Neural crest cell (in vitro differentiated cells): ENCODE results near the gene FSHR. TPM values are rescaled to one million over a fixed set of nuclear protein-coding genes. Genes with fewer than 3 reads are reported as not detected.

ENCODE experiments used
- DNase-seq: peaks from one replicate; pipeline ENCODE4 v3.0.0; 2021; ENCODE audit warnings: low read depth, mixed read lengths, low spot score
- H3K27ac Mint-ChIP-seq: one replicate; pipeline ENCODE4 v1.8.0; 2021; ENCODE audit warnings: mild to moderate bottlenecking, mixed read lengths; ENCODE audit not compliant: unreplicated experiment
- H3K27me3 Mint-ChIP-seq: 2 replicates; pipeline ENCODE4 v1.8.0; 2021; ENCODE audit warnings: low read depth, mild to moderate bottlenecking, mixed read lengths
- H3K36me3 Mint-ChIP-seq: 2 replicates; pipeline ENCODE4 v1.8.0; 2021; ENCODE audit warnings: low read depth, mild to moderate bottlenecking, mixed read lengths
- H3K4me1 Mint-ChIP-seq: 2 replicates; pipeline ENCODE4 v1.8.0; 2021; ENCODE audit warnings: mixed read lengths
- H3K4me3 Mint-ChIP-seq: one replicate; pipeline ENCODE4 v1.8.0; 2021; ENCODE audit warnings: mild to moderate bottlenecking, mixed read lengths
- H3K9me3 Mint-ChIP-seq: 2 replicates; pipeline ENCODE4 v1.8.0; 2021; ENCODE audit warnings: mixed read lengths
- long read RNA-seq: library from polyadenylated mRNA; unstranded; transcript quantifications from one replicate; pipeline ENCODE4 v2.0.0, GENCODE V29; 2020
- total RNA-seq: library from RNA; stranded (reverse); gene quantifications from 2 replicates; pipeline ENCODE4 v1.2.1, GENCODE V29; 2021
- TF ChIP-seq, protein P1 (sequence below): fragments of 200-600 bp; sonication (generic); conservative IDR thresholded peaks from 2 replicates; pipeline ENCODE4 v1.5.0; 2021; ENCODE audit warnings: antibody characterized with exemption, mild to moderate bottlenecking

The FSHR gene, protein sequence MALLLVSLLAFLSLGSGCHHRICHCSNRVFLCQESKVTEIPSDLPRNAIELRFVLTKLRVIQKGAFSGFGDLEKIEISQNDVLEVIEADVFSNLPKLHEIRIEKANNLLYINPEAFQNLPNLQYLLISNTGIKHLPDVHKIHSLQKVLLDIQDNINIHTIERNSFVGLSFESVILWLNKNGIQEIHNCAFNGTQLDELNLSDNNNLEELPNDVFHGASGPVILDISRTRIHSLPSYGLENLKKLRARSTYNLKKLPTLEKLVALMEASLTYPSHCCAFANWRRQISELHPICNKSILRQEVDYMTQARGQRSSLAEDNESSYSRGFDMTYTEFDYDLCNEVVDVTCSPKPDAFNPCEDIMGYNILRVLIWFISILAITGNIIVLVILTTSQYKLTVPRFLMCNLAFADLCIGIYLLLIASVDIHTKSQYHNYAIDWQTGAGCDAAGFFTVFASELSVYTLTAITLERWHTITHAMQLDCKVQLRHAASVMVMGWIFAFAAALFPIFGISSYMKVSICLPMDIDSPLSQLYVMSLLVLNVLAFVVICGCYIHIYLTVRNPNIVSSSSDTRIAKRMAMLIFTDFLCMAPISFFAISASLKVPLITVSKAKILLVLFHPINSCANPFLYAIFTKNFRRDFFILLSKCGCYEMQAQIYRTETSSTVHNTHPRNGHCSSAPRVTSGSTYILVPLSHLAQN
- total RNA-seq, result not detected in 2 replicates
- long read RNA-seq, result 0 reads

DNA sequence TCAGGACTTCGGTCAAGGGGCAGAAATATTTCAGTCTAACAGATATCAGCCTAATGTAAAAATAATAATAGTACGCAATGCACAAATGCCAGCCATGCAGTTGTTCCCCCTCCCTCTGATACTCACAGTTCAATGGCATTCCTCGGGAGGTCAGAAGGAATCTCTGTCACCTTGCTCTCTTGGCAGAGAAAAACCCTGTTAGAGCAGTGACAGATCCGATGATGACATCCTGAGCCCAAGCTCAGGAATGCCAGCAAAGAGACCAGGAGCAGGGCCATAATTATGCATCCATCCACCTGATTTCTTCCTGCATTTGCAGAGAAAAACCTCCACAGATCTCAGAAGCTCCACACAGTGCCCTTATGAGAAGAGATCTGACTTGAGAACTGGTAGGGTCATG, at the start of gene FSHR:
Gene FSHR (minus strand): TSS at position 376 of the 400 bp plus-strand sequence. CDS start 98 bp downstream, at position 278.
- H3K9me3 Mint-ChIP-seq, result no peaks in the 10 kb centered on the region
- TF ChIP-seq, protein P1, sequence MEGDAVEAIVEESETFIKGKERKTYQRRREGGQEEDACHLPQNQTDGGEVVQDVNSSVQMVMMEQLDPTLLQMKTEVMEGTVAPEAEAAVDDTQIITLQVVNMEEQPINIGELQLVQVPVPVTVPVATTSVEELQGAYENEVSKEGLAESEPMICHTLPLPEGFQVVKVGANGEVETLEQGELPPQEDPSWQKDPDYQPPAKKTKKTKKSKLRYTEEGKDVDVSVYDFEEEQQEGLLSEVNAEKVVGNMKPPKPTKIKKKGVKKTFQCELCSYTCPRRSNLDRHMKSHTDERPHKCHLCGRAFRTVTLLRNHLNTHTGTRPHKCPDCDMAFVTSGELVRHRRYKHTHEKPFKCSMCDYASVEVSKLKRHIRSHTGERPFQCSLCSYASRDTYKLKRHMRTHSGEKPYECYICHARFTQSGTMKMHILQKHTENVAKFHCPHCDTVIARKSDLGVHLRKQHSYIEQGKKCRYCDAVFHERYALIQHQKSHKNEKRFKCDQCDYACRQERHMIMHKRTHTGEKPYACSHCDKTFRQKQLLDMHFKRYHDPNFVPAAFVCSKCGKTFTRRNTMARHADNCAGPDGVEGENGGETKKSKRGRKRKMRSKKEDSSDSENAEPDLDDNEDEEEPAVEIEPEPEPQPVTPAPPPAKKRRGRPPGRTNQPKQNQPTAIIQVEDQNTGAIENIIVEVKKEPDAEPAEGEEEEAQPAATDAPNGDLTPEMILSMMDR, result no peak
- H3K27ac Mint-ChIP-seq, result no peak within 1 kb of the TSS
- H3K36me3 Mint-ChIP-seq, result no peaks in the 10 kb centered on the region
- no peaks in the 10 kb centered on the region for H3K4me1 Mint-ChIP-seq
- no peak for DNase-seq
- peaks cover 5% of the 10 kb centered on the region for H3K27me3 Mint-ChIP-seq
- no peak within 1 kb of the TSS for H3K4me3 Mint-ChIP-seq

DNA sequence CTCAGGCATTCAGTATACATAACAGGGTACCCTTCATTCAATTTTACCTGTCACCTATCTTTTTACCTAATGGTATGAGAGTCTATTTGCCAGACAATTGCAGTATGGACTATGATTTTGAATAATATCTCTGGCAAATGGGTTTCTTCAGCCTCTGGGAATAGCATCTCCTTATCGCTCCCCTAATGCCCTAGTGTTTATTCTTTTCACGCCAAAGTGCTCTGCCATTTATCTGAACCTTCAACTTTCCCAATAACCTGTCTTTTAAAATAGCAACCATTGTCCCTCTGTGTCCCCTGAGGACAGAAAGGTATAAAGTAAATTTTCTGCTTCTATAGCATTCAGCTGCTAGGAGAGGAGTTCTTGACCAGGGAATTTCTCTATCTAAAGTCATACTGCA, 45.0 kb upstream of the FSHR start:
- Mint-ChIP-seq H3K27me3 (peaks cover 3% of the 10 kb centered on the region), H3K4me3 (no peak overlapping the region), H3K36me3 (no peaks in the 10 kb centered on the region), H3K27ac (no peak overlapping the region), H3K9me3 (no peaks in the 10 kb centered on the region), H3K4me1 (no peaks in the 10 kb centered on the region)
- TF ChIP-seq, protein P1, result no peak
- DNase-seq, result no peak

DNA sequence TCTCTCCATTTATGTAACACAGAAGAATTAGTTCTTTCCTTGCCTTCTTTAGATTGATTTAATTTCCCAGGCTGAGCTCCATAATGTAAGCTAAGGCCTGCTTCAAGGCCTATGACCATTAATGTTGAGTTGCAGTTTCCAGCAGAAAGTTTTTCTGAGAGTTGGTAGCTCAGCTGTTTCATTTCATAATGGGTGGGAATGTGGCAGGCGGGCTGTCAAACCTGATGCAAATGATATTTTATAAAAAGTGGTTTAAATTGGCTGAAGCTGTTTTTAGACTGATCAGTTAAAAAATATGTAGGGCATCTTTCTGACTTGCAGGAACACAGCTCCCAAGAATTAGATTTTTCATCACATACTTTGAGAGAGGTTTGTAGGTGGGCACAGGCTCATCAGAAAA, 40.4 kb upstream of the FSHR start:
- H3K27me3 Mint-ChIP-seq, result no peaks in the 10 kb centered on the region
- no peaks in the 10 kb centered on the region for H3K36me3 Mint-ChIP-seq
- no peak overlapping the region for H3K27ac Mint-ChIP-seq
- no peak for DNase-seq
- no peak overlapping the region for H3K4me3 Mint-ChIP-seq
- H3K9me3 Mint-ChIP-seq, result peaks cover 3% of the 10 kb centered on the region
- no peaks in the 10 kb centered on the region for H3K4me1 Mint-ChIP-seq
- TF ChIP-seq, protein P1, result no peak

DNA sequence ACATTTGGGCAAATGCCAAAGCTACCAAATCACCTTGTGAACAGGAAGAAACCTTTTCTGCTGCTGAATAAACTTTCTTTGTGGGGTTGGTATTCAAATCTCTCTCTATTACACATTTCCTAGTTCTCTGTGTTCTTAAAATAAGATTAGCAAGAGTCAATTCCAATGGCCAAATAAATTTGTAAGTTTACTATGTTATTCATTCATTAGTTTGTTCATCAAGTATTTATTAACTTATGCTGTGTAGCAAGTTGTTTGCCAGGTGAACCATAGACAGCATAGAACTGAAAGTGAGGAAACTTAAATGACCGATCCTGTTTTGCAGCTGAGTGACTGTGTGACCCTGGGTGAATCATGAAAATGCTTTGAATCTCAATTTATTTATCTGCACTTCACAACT, 37.7 kb upstream of the FSHR start:
- no peaks in the 10 kb centered on the region for H3K36me3 Mint-ChIP-seq
- no peak overlapping the region for H3K4me3 Mint-ChIP-seq
- H3K27me3 Mint-ChIP-seq, result no peaks in the 10 kb centered on the region
- DNase-seq, result no peak
- H3K4me1 Mint-ChIP-seq, result no peaks in the 10 kb centered on the region
- no peak overlapping the region for H3K27ac Mint-ChIP-seq
- TF ChIP-seq, protein P1, result no peak
- peaks cover 3% of the 10 kb centered on the region for H3K9me3 Mint-ChIP-seq

DNA sequence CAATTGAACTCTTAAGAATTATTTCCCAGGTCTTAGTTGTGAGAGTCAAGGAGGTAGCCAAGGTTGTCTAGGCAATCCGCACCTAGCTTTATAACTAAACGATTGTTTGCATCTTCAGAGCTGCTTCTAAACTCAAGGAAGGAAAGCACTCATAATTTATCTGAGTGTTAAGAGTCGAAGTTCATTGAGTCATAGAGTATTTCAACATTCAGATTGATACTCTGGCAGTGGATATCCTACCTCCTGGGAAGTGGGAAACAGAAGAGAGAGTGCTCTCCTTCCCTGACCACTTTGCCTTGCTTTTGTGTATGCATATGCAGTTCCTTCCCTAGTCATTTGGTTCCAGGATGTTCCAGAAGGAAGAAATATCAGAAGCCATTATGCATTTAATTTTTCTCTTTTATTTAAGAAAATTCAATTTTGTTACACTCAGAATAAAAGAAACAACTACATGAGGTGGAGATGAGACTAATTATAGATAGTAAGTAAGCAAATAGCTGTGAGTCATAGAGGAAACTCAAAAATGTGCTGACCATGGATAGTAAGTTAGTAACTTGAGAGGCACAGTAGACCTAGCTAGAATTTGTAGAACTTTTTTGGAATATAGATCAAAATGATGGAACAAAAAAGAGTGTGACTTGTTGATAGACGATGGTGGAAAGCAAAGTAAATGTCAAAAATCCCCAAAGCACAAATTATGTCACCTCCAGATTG, 35.4 kb upstream of the FSHR start:
- TF ChIP-seq, protein P1, result no peak
- DNase-seq, result no peak
- H3K9me3 Mint-ChIP-seq, result peaks cover 6% of the 10 kb centered on the region
- no peaks in the 10 kb centered on the region for H3K27me3 Mint-ChIP-seq
- H3K27ac Mint-ChIP-seq, result no peak overlapping the region
- no peak overlapping the region for H3K4me3 Mint-ChIP-seq
- H3K36me3 Mint-ChIP-seq, result no peaks in the 10 kb centered on the region
- no peaks in the 10 kb centered on the region for H3K4me1 Mint-ChIP-seq
